Raji (cell line): Measurements from ENCODE around the gene TBC1D14.

ENCODE experiments used
- POLR2A ChIP-seq: IDR thresholded peaks from 2 replicates; pipeline ENCODE4 v1.6.1; 2011; ENCODE audit warnings: low read depth, low read length, control low read depth; ENCODE audit not compliant: insufficient read depth

The TBC1D14 gene

GRCh38 chr4:7001271-7001670, 91.6 kb downstream of the TBC1D14 start:
- no peak for TF ChIP-seq POLR2A

DNA sequence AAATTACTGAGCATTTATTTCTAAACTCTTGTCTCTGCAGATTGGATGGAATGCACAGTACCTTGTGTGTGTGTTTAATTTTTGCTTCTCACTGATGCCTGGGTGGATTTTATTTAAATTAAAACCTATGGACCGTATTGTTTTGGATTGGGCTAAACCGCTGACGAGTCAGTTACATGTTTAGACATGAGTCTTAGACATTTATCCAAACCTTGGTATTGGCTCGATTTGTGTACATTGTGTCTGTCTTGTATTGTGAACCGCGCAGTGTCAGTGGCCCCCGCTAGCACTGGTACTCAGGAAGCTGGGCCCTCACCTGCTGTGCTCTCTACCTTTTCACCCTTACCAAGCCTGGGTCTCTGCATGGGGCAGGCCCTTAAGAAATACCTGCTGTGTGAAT, 92.7 kb downstream of the TBC1D14 start:
- TF ChIP-seq POLR2A = no peak

GRCh38 chr4:7003176-7003878, 93.7 kb downstream of the TBC1D14 start:
- no peak for TF ChIP-seq POLR2A

DNA sequence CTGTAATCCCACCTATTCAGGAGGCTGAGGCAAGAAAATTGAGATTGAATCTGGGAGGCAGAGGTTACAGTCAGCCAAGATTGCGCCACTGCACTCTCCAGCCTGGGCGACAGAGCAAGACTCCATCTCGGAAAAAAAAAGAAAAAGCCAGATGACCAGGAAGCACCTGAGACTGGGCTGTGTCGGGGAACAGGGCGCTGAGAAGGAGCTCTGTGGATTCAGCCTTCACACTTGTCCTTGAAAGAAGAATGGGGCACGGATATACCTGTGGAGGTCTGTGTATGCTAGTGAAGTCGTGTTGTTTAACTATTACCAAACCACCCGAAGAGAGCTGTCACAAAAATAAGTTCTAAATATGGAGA, 94.2 kb downstream of the TBC1D14 start:
- no peak for TF ChIP-seq POLR2A

- TF ChIP-seq POLR2A = no peak
Measured at GRCh38 chr4:7004331-7004730, 94.7 kb downstream of the TBC1D14 start.

DNA sequence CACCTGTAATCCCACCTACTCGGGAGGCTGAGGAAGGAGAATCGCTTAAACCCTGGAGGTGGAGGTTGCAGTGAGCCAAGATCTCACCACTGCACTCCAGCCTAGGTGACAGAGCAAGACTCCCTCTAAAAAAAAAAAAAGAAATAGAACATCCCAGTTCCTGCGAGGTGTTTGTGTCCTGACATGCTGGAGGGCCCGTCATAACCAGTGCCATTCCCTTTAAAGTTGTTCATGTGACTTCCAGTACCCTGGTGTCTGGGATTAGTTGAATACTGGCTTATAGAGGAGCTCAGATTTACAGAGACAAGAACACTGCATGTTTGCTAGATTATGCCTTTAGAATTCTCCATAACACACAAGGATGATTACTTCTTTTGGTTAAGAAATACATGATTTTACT, 95.9 kb downstream of the TBC1D14 start:
- TF ChIP-seq POLR2A = no peak

DNA sequence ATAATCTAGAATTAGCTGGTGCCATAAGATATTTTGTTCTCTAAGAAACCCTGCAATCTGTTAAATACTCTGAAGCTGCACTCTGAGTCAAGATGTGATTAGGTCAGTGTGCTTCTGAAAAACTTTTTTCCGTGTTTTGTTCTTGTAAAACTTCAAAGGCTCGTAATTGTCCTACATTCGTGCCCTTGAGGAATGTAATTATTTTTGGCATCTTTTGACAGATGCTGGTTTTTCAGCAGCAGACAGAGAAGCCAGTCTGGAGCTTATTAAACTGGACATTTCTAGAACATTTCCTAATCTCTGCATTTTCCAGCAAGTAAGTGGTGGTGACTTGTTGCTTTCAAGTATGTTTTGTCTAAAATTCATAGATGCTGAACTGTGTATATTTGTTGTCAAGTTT, 96.8 kb downstream of the TBC1D14 start:
- TF ChIP-seq POLR2A = no peak

GRCh38 chr4:7007142-7007907, 97.7 kb downstream of the TBC1D14 start:
- TF ChIP-seq POLR2A = no peak

- no peak for TF ChIP-seq POLR2A
Measured at GRCh38 chr4:7007944-7008343, 98.3 kb downstream of the TBC1D14 start.

DNA sequence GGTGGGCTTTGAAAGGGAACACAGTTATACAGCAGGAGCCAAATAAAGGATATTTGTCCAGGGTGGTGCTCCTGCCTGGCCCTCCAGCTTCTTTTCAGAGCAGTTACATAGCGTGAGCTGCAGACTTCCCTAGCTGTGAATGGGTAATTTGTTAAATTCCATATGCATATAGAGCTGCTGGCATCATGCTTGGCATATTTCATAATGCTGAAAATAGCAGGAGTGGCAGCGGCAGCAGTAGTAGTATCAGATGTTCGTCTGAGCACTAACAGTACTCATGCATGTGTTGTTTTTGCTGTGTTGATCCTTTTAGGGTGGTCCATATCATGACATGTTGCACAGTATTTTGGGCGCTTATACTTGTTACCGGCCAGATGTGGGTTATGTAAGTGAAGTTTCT, 99.9 kb downstream of the TBC1D14 start:
- TF ChIP-seq POLR2A = no peak

- no peak for TF ChIP-seq POLR2A
Measured at GRCh38 chr4:7013175-7013574, 103.5 kb downstream of the TBC1D14 start.

DNA sequence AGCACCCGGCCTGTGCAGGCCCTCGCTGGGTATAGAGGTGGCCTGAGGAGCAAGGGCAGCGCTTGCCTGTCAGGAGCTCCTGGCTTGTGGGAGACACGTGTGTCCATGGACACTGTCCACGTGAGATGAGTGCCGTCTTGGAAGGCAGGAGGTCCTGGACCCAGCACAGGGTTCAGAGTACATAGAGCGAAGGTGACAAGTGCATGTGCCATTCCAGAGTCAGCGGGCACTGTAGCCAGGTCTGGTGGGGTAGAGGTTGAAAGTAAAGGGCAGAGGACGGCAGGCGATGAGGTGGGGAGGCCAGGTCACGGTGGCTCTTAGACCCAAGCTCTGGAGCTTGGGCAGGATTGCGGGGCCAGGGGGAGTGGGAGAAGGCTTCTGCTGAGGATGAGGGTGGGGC, 105.2 kb downstream of the TBC1D14 start:
- TF ChIP-seq POLR2A = no peak

- no peak for TF ChIP-seq POLR2A
Measured at GRCh38 chr4:7015383-7016035, 105.9 kb downstream of the TBC1D14 start.

GRCh38 chr4:7016086-7016485, 106.5 kb downstream of the TBC1D14 start:
- TF ChIP-seq POLR2A = no peak

GRCh38 chr4:7016512-7016911, 106.9 kb downstream of the TBC1D14 start:
- TF ChIP-seq POLR2A = no peak

DNA sequence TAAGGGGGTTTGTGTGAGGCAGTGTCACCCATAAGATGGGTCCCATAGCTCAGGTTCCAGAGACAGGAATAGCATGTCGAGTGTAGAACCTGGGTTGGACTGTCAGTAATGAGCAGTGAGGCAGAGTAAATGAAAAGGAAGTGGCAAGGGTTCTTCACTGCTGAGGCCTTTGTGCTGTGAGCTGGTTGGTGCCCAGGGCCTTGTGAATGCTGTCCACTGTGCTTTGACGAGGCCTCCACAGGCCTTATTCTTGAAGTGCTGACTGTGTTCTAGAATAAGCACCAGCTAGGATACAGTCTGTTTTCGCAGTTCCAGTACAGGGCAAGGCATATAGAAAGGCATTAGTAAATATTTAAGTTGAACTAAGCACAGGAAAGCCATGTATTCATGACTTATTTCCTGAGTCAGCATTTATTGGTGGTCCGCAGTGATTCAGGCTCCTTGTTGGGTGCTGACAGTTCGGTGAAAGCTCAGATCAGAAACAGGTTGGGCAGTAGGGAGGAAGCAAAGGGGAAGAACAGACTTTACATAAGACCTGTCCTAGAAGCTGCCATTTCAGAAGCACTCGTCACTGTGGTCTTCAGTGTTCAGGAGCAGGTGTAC, 107.9 kb downstream of the TBC1D14 start:
- TF ChIP-seq POLR2A = no peak
